NT2/D1 (cell line): ENCODE measurements around the gene ACTL10.

ENCODE experiments used
- SUZ12 ChIP-seq: IDR thresholded peaks from 2 replicates; pipeline ENCODE4 v1.6.1; 2011; ENCODE audit not compliant: insufficient read length, insufficient read depth; ENCODE audit errors: extremely low read depth
- ZNF274 ChIP-seq: IDR thresholded peaks from 2 replicates; pipeline ENCODE4 v1.6.1; 2011; ENCODE audit warnings: mild to moderate bottlenecking, low read depth, low read length

- TF ChIP-seq SUZ12 (no peak), ZNF274 (no peak)
Measured at GRCh38 chr20:33626190-33626589, 40.6 kb upstream of the ACTL10 start.
